Astrocyte of the hippocampus (primary cell): Measurements from ENCODE around the gene CACTIN.
"Not testable (repeated sequence)": the region's sequence is repeated elsewhere in the genome, so short reads cannot be mapped to it uniquely, and the experiment has no call there.

Experiments used
- DNase-seq: peaks from one replicate; pipeline ENCODE4 v3.0.0; 2011; ENCODE audit warnings: low read depth, low spot score

Gene CACTIN

GRCh38 chr19:3572132-3572854, 54.3 kb downstream of the CACTIN start:
- peak; percentile 100 for DNase-seq

GRCh38 chr19:3570606-3571011, 56.0 kb downstream of the CACTIN start:
- no peak for DNase-seq

GRCh38 chr19:3570042-3570441, 56.5 kb downstream of the CACTIN start:
- DNase-seq = not testable (repeated sequence)

- DNase-seq = peak; percentile 41
These were observed 61.5 kb downstream of the CACTIN start for GRCh38 chr19:3565139-3565538.

- DNase-seq = no peak
These were observed 62.7 kb downstream of the CACTIN start for GRCh38 chr19:3563709-3564524.
